Measurements from ENCODE around the gene UCKL1. TPM values are rescaled to one million over a fixed set of nuclear protein-coding genes. Genes with fewer than 3 reads are reported as not detected.

UCKL1 gene
- 15.7 and 22.6 TPM in 2 replicates for total RNA-seq

GRCh38 chr20:63955827-63956663, at the start of gene UCKL1:
Gene UCKL1, minus strand, starts transcription at chr20:63956416. Its CDS starts 44 bp downstream, at chr20:63956372.

GRCh38 chr20:63980806-63981728, 24.9 kb upstream of the UCKL1 start, which contains the start of gene PRPF6:
Gene PRPF6, plus strand, starts transcription at chr20:63981132. Its CDS starts 114 bp downstream, at chr20:63981246.

GRCh38 chr20:63979557-63980316, 23.5 kb upstream of the UCKL1 start, which contains the start of gene SAMD10:
Gene SAMD10, minus strand, starts transcription at chr20:63979642. Its CDS starts 175 bp downstream, at chr20:63979467.

GRCh38 chr20:63969838-63970713, 13.9 kb upstream of the UCKL1 start, which contains the start of gene ZNF512B:
Gene ZNF512B, minus strand, starts transcription at chr20:63969930. Its CDS starts 1,980 bp downstream, at chr20:63967950.

GRCh38 chr20:63894358-63895201, 61.6 kb downstream of the UCKL1 start, which contains the start of gene DNAJC5:
Gene DNAJC5, plus strand, starts transcription at chr20:63895126. Its CDS starts 33,220 bp downstream, at chr20:63928346.

Other genes with a start within 250 kb of the UCKL1 start
- gene ARFRP1, start 248.4 kb downstream of the UCKL1 start, total RNA-seq, result 35.3 and 43.2 TPM in 2 replicates
- gene ZGPAT, start 248.4 kb downstream of the UCKL1 start, total RNA-seq, result 19.3 and 23.6 TPM in 2 replicates
- gene LIME1, start 219.8 kb downstream of the UCKL1 start, total RNA-seq, result 2.7 and 8.9 TPM in 2 replicates
- gene SLC2A4RG, start 216.6 kb downstream of the UCKL1 start, total RNA-seq, result 14.3 and 24.8 TPM in 2 replicates
- 0.42 and 0.59 TPM in 2 replicates for gene ZBTB46, start 125.2 kb downstream of the UCKL1 start, total RNA-seq
- 0.09 TPM in 1 of 2 replicates, not detected in the other for gene ABHD16B, start 94.9 kb downstream of the UCKL1 start, total RNA-seq
- gene TPD52L2, start 91.1 kb downstream of the UCKL1 start, total RNA-seq, result 127 and 187 TPM in 2 replicates
- 79.7 and 83.4 TPM in 2 replicates for gene DNAJC5, start 61.3 kb downstream of the UCKL1 start, total RNA-seq
- gene ZNF512B, start 13.5 kb upstream of the UCKL1 start, total RNA-seq, result 6.2 and 10.6 TPM in 2 replicates
- 0.30 and 2.4 TPM in 2 replicates for gene SAMD10, start 23.2 kb upstream of the UCKL1 start, total RNA-seq
- 58.2 and 72.9 TPM in 2 replicates for gene PRPF6, start 24.7 kb upstream of the UCKL1 start, total RNA-seq
- 0.88 and 0.89 TPM in 2 replicates for gene C20orf204, start 79.8 kb upstream of the UCKL1 start, total RNA-seq
- gene SOX18, start 93.2 kb upstream of the UCKL1 start, total RNA-seq, result under 0.01 TPM in 1 of 2 replicates, not detected in the other
- 27.2 and 35.3 TPM in 2 replicates for gene TCEA2, start 106.8 kb upstream of the UCKL1 start, total RNA-seq
- gene RGS19, start 123.1 kb upstream of the UCKL1 start, total RNA-seq, result 14.0 and 16.0 TPM in 2 replicates
- gene OPRL1, start 123.7 kb upstream of the UCKL1 start, total RNA-seq, result 3.0 TPM in 2 replicates
- not detected in 2 replicates for gene LKAAEAR1, start 128.0 kb upstream of the UCKL1 start, total RNA-seq
- gene NPBWR2, start 151.1 kb upstream of the UCKL1 start, total RNA-seq, result not detected in 2 replicates
- gene MYT1, start 208.0 kb upstream of the UCKL1 start, total RNA-seq, result not detected in 2 replicates